ENCODE data around the gene TRMT1L.

The TRMT1L gene

DNA sequence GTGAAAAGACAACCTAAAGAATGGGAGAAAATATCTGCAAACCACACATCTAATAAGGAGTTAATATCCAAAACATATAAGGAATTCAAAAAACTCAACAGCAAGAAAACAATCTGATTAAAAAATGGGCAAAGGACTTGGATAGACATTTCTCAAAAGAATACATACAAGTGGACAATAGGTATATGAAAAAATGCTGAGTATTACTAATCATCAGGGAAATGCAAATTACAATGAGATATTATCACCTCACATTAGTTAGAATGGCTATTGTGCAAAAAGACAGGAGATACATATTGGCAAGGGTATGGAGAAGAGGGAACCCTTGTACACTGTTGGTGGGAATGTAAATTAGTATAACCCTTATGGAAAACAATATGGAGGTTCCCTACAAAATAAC, 44.9 kb downstream of the TRMT1L start:
- no peak for DNase-seq

DNA sequence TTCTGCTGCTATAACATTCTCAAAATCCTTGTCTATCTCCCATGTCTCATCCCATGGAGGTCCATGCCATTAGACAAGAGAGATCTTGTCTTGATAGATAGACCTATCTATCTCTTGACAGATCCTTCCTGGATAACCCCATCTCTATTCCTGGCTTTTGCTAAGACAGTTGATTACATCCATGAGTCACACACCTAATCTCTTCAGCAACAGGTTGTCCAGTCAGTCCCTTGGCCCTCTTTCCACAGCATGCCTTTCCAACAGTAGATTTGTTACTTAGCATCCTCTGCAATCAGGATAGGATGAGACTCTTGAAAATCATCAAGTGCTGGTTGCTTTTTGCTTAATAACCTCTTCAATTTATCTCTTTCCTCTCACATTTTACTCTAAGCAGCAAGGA, 46.6 kb downstream of the TRMT1L start:
- no peak for DNase-seq

DNA sequence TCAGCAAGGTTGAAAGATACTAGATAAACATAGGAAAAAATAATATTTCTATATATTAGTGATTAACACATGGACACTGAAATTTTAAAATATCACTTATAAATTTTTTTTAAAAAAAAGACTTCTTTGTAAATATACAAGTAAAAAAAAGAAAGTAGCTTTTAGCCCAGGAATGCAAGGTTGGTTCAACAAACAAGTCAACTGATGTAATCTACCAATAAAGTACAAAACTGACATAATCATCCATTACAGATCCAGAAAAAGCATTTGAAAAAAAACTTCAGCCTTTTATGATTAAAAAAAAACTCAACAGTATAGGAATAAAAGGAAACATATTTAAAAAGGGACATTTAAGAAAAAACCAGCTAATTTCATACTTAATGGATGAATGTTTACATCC, 48.4 kb downstream of the TRMT1L start:
- no peak for DNase-seq

DNA sequence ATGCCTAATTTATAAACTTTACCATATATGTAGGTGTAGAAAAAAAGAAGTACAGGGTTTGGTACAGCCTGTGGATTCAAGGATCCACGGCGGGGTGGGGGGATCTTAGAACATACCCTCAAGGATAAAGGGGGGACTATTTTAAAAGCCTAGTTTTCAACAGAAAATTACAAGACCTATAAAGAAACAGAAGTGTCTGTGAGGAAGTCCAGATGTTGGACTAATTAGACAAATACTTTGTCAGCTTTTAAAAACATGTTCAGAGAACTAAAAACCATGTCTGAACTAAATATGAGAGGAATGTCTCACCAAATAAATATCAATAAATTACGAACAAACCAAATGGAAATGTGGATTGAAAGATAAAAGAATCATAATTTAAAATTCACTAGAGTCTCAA, 51.6 kb downstream of the TRMT1L start:
- DNase-seq, result no peak

DNA sequence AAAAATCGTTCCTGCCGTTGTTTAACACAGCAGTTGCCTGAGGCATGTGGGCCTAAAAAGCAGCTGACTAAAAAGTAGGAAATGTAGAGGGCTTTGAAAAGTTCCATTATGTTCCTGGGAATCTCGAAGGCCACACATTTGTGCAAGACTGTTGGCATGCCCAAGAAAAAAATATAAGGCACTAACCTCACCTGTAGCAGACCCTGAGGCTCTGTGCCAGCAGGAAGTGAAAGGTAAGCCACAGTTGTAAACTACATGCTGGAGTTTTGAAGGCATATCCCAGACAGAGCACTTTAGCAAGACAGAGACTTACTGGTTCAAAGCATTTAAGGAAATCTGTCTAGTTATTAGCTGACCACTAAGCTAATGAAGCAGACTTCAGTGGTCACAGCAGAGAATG, 52.7 kb downstream of the TRMT1L start:
- no peak for DNase-seq

DNA sequence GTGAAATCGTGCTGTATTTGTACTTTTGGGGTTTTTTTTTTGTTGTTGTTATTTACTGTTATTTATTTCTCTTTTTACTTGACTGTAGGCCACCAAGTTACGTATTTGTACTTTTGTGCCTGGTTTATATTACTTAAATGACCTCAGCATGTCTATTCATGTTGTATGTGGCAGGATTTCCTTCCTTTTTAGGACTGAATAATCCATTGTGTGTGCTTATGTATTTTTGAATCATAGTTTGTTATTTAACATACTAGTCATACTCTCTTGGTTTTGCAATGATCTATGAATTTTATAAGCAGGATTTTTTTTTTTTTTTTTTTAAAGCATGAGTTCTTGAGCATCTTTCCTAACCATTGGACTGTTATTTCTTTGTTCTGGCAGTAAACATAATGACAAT, 60.2 kb downstream of the TRMT1L start:
- no peak for DNase-seq

DNA sequence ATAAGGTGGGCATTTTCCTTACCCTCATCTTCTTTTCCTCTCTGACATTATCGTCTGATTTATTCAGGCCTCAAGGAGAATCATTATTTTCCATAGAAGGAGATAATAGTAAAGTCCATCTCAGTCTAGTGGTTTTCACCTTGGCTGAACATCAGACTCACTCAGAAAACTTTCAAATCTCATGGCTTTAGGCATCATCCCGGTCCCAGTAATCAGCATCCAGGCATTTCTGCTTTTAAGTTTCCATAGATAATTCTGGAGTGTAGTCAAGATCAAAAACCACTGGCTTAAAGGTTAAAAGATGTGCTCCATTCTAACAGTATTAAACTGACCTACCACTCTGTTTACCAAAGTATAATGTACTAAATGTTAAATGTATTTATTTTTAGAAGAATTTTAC, 62.0 kb downstream of the TRMT1L start:
- no peak for DNase-seq

DNA sequence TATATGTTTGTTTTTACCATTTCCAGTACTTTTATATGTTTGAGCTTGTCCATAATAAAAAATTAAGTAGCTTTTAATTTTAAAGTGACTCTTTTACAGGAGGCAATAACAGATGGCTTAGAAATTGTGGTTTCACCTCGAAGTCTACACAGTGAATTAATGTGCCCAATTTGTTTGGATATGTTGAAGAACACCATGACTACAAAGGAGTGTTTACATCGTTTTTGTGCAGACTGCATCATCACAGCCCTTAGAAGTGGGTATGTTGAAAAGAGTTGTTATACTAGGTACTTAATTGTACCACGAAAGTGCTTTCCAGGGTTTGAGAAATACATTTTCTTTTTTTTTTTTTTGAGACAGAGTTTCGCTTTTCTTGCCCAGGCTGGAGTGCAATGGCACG, 65.3 kb downstream of the TRMT1L start:
- DNase-seq, result no peak

DNA sequence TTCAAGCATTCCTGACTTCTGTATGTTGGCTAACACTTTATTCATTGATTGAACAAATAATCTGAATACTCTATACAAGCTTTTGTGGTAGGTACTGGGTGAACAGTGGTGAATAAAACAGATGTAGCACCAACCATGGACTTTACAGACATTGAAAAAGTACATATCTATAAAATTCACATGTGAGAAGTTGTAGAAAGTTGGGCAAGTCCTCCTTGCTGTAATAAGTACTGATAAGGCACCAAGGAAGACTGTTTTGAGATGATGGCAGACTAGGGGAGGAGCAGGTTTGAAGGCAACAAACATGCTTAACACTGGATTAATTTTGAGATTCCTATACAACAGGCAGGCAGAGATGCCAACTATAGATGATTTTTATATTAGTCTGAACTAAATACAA, 69.0 kb downstream of the TRMT1L start:
- DNase-seq, result no peak

DNA sequence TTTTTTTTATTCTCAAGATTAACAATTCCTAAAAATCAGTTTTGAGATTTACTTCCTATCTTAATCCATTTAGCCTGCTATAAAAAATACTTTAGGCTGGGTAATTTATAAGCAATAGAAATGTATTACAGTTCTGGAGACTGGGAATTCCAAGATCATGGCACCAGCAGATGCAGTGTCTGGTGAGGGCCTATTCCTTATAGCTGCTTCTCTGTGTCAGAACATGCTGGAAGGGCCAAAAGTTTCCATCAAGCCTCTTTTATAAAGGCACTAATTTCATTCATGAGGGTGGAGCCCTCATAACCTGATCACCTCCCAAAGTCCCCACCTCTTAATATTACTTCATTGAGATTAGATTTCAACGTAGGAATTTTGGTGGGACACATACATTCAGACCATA, 69.7 kb downstream of the TRMT1L start:
- DNase-seq, result no peak

DNA sequence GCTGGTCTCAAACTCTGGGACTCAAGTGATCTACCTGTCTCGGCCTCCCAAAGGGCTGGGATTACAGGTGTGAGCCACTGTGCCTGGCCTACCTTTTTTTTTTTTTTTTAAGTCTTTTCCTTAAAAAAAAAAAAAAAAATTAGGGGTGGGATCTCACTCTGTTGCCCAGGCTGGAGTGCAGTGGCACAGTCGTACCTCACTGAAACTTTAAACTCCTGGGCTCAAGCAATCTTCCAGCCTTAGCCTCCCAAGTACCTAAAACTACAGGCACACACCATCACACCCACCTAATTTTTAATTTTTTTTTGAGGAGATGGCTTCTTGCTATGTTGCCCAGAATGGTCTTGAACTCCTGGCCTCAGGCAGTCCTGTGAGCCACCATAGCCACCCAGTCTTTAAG, 72.9 kb downstream of the TRMT1L start:
- DNase-seq, result no peak

DNA sequence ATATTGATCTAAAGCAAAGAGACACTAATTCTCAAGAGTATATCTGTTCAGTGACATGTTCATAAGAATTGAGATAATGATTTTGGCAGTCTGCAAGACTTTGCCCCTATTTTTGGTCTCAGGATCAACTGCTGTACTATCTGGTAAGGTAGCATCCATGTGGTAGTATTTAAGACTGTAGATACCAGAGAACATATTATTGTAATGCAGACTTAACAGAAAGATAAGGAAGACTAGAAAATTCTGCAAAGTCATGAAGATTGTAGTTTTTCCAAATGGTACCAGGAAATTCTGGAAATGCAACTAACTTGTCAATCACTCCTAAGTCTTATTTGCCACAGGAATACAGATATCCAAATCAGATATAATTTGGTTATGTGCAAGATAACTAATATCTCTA, 76.3 kb downstream of the TRMT1L start:
- no peak for DNase-seq

DNA sequence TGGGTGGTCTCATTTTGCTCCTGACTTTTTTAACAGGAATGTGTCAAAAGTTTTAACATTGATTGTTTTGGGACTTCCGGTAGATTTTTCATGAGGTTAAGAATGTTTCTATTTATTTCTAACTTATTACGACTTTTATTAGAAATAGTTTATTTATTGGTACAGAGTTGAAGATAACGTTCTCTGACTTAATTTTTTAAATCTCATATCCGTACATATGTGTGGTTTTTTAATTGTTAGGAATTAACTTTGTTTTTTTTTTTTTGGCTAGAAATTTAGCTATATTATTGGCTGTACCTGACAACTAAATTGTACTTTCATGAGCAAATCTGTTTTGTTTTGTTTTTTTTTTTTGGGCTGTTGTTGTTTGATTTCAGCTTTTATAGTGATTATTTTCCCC, 79.4 kb downstream of the TRMT1L start:
- no peak for DNase-seq

DNA sequence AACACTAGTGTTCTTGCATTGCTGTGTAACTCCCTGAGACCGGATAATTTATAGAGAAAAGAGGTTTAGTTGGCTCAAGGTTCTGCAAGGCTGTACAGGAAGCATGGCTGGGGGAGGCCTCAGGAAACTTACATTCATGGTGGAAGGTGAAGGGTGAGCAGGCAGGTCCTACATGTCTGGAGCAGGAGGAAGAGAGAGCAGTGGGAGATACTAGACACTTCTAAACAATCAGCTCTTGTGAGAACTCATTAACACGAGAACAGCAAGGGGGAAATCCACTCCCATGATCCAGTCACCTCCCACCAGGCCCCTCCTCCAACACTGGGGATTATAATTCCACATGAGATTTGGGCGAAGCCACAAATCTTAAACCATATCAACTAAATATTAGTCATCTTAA, 81.3 kb downstream of the TRMT1L start:
- no peak for DNase-seq

DNA sequence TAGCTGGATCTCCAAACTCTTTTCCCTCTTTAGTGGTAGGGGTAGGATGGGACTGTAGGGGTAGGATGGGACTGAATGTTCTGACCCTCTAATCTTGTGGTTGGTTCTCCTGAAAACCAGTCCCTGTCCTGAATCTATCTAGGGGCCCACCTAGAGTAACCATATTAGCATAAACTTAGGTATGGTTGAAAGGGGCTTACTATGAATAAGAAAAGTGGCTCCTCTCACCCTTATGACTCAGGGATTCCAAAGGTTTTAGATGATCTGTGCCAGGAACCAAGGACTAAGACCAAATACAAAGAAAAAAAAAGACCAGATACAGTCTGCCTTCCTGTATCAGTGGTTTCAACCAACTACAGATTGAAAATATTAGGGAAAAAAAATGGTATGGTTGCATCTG, 82.4 kb downstream of the TRMT1L start:
- no peak for DNase-seq

DNA sequence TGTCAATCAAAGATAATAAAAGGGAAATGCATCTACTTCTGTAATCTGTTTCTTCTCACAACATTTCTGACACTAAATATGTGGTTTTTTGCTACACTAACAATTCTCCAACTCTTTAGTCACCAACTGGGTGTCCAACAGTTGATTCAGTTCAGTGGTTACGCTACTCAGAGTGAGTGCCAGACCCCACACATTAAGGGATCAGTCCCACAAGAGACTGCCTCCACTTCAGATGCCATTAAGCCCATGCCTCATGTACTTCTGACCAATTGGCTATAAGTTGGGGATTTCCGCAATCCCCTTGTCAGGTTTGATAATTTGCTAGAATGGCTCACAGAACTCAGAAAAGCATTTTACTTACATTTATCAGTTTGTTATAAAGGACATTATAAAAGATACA, 83.0 kb downstream of the TRMT1L start:
- no peak for DNase-seq

DNA sequence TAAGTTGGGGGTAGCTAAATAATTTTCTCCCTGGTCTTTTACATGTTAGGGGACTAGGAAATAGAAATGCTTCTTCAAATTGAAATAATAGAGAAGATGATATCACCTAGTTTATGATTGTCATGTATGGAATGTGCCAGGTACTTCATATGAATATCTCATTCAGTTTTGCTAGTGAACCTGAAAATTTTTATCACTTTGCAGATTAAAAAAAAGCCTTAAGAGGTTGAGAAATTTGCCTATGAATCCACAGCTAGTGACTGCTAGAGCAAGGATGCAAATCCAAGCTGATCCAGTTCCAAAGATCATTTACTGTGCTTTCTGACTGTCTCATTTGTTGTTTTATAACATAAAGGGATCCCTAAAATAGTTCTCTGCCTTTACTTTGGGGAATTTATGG, 86.7 kb downstream of the TRMT1L start:
- DNase-seq, result no peak

DNA sequence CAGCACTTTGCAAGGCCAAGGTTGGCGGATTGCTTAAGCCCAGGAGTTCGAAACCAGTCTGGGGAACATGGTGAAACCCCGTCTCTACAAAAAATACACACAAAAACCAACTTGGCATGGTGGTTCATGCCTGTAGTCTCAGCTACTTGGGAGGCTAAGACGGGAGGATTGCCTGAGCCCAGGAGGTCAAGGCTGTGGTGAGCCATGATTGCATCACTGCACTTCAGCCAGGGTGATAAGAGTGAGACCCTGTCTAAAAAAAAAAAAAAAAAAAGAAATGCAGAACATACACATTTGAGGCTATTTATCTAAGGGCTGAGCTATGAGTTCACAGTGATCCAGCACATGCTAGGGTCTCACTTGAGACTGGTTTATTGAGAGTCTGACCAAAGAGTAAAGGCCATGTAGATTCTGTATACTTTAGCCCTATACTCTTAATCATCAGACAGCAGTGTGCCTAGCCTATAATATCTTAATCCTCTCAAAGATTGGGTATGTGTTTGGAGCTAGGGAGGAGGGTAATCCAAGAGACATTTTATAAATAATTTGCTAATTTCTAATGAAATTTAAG, 87.5 kb downstream of the TRMT1L start:
- DNase-seq, result no peak

DNA sequence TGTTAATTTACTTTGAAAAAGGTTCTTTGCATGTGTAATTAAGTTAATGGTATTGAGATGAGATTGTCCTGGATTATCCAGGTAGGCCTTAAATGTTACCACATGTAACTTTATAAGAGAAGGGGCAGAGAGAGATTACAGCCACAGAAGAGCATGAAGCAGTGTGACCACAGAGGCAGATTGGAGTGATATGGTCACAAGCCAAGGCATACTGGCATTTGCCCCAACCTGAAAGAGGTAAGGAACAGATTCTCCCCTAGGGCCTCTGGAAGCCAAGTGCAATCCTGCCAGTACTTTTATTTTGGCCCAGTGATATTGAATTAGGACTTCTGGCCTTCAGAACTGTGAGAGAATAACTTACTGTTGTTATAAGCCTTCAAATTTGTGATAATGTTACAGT, 88.4 kb downstream of the TRMT1L start:
- no peak for DNase-seq
